GM04503 (cell line): ENCODE data around the gene SRPX2.

Experiments
- DNase-seq: peaks from one replicate; pipeline ENCODE4 v3.0.0-alpha.2; 2012; ENCODE audit warnings: low read depth

The SRPX2 gene, protein sequence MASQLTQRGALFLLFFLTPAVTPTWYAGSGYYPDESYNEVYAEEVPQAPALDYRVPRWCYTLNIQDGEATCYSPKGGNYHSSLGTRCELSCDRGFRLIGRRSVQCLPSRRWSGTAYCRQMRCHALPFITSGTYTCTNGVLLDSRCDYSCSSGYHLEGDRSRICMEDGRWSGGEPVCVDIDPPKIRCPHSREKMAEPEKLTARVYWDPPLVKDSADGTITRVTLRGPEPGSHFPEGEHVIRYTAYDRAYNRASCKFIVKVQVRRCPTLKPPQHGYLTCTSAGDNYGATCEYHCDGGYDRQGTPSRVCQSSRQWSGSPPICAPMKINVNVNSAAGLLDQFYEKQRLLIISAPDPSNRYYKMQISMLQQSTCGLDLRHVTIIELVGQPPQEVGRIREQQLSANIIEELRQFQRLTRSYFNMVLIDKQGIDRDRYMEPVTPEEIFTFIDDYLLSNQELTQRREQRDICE

DNA sequence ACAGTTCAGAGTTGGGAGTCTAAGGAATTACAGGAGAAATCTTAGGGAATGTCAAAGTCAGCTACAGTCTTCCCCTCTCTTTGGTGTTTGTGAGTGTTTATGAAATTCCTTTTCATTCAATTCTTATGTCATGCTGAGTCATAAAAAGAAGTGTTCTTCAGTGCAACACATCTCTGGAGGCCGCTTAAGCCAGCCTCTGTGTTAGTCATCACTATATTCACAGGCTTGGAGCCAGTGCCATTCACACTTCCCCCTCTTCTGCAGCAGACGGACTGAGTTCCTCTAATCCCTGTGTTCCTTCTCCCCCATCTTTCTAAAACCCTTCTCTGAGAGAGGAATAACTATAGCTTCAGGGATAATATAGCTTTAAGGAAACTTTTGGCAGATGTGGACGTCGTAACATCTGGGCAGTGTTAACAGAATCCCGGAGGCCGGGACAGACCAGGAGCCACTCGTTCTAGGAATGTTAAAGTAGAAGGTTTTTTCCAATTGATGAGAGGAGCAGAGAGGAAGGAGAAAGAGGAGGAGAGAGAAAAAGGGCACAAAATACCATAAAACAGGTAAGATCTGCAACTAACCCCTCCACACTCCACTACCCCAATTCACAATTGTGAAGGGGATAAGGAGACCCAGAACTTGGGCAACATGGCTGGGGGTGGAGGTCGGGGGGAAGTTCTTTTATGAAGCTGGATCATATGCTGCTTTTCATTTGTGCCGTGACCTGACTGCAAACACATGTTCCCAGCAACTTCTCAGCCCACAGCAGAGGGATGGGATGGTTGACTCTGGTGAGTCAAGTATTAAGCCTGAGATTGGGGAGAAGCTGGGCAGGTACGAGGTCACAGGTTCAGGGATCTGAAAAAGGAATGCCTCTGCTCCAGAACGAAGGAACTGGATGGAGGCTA lies at the start of gene SRPX2:
Gene SRPX2, plus strand, starts transcription at position 244 of the 905 bp plus-strand sequence. CDS start 2,124 bp downstream, outside the sequence.
- peak; percentile 71 for DNase-seq

DNA sequence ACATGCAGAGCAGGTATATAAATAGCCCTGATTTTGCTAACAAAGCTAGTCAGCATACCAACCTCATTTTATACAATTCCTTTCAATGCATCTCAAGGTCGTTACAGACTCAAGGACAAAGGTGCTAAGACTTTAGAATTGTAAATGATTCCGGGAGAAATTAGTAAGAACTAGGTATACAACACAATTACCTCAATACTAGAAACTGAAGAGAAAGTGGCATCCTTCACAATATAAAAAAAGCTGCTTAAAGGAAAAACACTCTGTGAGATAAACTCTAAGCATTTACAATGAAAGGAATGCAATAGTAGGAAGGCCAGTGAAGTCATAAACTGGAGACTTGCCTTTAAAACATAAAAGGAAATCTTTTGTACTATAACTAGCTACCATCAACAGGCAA lies 47.4 kb upstream of the SRPX2 start:
- no peak for DNase-seq

DNA sequence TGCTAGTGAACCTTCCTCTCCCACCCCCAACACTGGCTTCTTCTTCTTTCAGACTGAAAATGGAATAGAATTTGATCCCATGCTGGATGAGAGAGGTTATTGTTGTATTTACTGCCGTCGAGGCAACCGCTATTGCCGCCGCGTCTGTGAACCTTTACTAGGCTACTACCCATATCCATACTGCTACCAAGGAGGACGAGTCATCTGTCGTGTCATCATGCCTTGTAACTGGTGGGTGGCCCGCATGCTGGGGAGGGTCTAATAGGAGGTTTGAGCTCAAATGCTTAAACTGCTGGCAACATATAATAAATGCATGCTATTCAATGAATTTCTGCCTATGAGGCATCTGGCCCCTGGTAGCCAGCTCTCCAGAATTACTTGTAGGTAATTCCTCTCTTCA lies 44.5 kb upstream of the SRPX2 start:
- no peak for DNase-seq

DNA sequence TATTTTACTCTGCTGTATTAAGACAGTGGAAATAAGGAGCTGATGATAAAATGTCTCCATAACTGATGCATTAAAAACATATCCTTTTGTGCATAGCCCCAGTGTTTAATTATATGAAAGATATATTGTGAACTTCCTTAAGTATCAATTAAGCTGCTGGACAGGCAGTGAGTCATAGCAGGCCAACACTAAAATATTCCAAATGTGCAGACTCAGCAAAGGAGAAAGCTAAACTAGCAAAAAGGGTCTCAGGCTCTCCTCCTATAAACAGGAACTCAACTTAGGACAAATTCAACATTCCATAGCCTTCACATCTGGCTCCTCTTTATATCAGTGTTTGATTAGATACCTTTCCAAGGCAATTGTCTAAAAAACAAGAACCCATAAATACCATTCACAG lies 43.7 kb upstream of the SRPX2 start:
- no peak for DNase-seq

DNA sequence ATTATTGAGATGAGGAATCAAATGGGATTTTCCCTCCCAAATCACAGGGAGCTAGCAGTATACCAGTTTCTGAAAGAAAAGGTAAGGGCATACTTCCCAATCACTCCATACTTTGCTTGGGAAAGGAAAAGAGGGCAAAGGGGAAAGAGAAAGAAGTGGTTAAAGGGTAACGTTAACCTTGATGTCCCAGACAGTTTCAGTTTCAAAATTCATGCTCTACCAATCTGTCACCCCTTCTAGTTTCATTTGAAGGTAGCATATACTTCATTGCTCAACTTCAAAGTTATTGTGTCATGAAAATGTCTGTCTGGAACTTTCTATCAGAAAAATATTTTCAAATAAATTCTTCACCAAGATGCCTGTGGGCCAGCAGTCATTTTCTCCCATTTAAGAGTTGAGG lies 43.2 kb upstream of the SRPX2 start:
- no peak for DNase-seq

DNA sequence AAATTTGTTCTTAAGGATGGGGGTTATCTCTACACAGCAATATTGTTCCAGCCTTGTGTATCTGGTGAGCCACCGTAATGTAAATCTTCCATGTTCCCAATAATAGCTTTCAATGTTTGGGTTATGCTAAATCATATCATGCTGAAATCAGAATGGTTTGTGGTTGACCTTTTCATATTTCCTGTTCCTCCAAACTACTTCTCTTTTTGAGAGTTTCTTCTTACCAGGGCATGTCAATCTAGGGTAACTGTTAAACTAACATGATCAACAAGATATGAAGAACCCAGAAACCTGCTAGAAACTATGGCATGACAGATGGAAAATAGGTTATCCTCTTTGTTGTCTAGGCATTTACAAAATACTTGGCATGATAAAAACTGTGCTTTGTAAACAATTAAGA lies 37.2 kb upstream of the SRPX2 start:
- DNase-seq, result no peak

DNA sequence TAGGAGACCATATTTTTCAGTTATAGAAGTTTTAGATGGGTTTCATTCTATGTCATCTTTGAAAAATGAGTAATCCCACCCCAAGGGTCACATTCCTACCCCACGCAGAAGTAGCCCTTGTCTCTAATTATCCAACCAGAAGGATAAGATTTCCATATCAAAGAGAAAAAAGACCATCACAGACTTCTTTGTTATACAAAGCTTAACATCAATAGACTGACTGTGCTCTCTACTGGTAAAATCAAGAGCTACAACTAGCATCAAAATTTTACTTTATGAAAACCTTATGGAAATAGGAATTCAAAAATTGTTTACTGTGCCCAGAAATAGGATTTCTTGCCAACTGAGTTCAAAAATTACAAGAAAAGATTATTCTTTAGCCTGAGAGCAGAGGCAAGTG lies 34.4 kb upstream of the SRPX2 start:
- DNase-seq, result no peak

DNA sequence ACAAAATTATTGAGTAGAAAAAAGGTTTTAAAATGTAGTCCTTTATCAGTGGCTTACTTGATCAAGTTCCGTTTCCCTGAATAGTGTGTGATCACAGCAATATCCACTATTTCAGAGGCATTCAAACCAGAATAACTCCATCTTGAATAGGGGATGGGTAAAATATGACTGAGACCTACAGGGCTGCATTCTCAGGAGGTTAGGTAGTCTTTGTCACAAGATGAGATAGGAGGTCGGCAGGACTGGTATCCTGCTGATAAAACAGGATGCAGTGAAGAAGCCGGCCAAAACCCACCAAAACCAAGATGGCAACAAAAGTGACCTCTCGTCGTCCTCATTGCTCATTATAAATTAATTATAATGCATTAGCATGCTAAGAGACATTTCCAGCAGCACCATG lies 32.0 kb upstream of the SRPX2 start:
- no peak for DNase-seq

DNA sequence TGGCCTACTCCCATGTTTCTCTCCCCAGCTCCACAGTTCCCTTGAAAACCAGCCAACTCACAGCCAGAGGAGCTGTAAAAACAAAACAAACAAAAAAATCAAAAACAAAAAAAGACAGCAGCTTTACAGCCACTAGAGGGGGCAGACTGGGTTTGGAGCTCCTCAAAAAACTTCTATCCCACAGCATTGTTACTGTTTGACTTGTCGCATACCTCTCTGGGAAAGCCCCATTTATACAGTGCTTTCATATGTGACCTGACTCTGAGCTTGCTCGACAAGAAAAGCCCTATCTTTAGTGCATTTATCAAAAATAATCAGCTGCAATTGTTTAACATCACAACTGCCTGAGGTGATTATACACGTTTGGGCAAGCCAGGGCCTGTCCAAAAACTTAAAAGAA lies 29.0 kb upstream of the SRPX2 start:
- DNase-seq, result peak; percentile 15

DNA sequence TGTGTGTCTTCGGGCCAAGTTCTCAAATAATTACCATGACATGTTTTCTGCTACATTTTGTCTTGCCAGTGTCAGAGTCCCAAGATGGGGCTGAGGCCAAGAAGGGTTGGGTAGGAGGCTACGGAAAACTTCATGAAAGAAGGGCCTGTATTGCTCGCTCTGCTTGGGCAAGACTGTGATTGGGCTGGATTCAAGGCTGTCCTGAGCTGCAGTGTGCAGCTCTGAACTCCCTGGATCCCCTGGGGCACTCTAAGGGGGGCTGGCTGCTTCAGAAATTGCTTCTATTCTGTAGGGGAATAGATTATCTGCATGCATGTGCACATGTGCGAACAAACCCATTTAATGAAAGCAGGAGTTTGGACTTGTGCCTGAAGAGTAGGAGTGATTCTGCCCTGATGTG lies 21.0 kb upstream of the SRPX2 start:
- DNase-seq, result no peak

DNA sequence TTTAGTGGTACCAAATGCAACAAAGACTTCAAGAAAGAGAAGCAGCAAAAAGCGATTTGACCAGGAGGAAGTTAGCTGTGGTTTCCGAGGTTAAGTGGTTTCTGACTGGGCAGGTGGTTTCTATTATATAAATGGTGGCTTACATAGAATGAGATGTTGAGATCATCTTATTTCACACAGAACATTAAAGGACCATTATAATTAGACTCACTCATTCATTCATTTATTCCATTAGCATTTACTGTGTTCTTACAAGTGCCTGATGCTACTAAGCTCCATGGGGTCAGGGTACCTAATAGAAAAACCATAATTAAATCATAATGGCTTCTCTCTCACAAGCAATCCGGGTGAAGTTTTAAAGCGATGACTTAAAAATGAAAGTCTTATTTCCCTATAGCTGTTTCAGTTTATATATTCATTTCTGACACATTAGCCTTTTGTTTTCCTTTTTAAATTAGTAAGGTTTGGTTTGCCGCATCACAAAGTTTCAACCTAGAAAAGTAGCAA lies 18.0 kb upstream of the SRPX2 start:
- DNase-seq, result no peak

DNA sequence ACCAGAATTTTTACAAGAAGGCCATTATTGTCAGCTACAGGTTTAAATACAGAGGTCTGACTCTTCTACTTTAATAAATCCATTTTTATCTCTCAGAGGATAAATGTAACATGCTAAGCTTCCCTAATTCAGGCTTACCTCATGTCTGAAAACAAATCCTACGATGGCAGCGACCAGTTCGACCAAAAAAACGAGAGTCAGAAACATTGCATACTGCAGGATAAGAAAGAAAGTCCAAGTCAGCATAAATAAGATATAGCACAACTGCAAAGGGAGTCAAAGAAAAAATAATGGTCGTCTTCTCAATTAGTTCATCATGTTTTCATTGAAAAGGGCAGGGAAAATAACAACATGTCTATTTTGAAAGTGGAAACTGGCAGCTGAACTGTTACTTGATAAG lies 9.0 kb upstream of the SRPX2 start:
- no peak for DNase-seq

DNA sequence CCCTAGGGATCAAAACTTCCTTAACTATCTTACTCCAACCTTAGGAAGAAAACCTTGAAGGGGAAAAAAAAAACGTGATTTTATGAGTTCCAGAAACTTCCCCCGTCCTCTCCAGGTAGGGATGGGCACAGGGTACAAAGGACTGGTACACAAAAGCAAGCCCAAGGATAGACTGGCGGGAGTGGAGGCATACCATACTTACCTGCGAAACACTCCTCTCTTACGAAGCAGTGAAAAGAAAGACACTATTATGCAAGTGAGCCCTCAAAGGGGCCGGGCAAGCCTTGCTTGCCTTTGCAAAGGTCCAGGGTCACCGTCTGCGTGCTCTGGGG lies 8.0 kb upstream of the SRPX2 start:
- no peak for DNase-seq

DNA sequence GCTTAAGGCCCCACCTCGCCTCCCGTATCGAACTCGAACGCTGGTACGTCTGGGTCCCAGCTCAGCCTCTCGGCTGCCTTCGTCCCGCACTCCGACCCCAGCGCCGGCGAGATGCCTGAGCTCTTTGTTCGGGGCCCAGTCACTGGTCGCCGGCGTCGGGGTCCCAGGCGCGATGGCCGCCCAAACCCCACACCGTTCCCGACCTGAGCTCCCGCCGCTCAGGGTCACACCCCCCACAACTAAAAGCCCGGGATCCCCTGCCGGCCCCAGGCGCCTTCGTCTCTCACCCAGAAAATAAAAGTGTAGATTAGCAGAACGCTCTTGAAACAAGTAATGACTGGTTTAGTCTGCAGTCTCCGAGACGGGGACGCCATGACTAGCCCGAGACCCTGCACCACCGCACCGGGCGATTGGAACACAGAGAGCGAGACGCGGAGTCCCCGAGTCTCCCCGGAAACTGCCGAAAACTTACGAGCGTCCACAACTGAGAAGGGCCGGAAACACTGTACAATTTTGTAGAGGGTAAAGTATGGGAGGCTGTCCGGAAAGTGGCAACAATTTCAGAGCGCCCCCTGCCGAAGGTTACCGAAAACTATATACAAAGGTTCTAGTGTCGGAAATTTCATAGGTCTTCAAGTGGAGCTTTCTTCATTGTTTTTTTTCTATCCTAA lies 7.5 kb upstream of the SRPX2 start, which contains the start of gene TSPAN6:
Gene TSPAN6, minus strand, starts transcription at position 486 of the 671 bp plus-strand sequence. Its CDS starts 112 bp downstream, at position 374.
- DNase-seq, result no peak

DNA sequence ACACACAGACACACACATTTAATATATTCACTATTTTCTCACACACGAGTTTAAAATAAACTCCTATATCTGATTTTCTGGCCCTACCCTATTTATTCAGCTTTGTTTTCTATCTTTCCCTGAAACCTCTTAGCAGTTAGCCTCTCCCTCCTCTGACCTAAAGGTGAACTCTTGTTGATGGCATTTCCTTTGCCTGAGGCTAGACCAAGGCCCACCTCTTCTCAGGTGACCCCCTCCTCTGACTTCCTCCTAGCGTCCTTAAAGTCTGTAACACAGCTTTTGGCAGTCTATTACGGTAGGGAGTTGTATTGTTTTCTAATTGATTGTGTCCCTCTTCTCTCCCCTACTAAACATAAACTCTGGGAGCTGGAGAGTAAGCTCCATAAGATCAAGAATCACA lies 1.7 kb upstream of the SRPX2 start:
- DNase-seq, result no peak

DNA sequence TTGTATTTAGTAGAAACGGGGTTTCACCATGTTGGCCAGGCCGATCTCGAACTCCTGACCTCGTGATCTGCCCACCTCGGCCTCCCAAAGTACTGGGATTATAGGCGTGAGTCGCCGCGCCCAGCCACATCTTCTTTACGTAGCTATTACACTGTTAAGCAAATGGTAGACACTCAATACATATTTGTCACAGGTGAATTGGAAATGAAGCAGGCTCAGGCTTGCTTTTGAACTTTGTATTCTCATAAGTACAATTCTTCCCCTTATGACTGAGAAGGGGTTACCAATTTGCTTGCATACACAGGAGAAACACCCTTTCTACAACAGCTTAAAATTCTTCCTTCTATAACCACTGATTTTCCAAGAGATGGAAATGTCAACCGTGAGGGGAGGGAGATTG lies 787 bp upstream of the SRPX2 start:
- no peak for DNase-seq

DNA sequence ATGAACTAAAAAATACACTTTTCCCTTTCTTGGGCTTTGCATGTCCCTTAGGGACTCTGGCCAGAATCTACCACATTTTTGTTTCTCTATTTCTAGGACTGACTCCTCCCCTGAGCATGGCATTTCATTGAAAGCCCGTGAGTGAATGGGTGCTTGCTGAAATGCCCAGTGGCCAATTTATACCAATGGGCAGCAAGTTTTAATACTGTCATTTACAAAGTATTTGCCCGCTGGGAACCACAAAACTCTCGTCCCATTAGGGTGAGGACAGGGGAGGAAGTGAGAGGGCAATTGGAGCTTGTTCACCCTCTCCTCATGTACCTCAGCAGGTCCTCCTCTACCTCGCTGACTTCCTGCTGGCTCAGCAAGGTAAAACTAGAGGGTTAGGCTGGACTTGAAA lies 1.1 kb downstream of the SRPX2 start:
- DNase-seq, result no peak

DNA sequence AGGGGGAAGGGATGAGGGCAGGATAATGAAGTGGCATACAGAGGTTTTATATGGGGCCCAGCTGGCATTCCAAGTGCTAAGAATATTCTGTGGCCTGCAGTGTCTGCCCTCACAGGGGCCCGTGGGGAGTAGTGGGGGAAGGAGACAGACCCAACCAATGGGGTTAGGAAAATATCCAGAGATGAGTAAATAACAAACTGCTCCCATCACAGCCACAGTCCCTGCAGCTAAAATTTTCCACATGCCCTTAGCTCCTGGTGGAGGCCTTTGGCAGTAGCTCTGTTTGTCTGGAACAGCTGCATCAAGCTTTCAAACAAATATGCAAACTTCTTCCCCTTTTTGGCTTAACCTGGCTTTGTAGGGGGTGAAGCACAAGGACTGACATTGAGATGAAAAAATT lies 3.1 kb downstream of the SRPX2 start:
- no peak for DNase-seq

DNA sequence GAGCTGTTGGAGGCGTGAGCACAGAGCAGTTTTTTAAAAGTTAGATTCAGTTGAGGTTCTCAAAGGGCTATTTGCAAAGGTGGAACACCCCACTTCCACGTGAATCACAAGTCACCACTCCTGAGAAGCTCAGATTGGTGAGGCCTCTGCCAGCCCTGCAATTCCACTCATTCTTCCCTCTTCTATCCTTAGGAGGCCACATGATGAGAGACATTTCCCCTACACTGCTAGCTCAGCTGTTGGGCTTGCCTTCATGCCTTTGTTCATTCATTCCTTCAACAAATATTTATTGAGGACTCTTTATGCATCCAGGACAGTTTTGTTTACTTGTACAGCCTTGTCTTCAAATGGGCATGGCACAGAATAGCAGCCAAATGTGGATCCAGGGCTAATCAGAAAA lies 3.7 kb downstream of the SRPX2 start:
- DNase-seq, result no peak

DNA sequence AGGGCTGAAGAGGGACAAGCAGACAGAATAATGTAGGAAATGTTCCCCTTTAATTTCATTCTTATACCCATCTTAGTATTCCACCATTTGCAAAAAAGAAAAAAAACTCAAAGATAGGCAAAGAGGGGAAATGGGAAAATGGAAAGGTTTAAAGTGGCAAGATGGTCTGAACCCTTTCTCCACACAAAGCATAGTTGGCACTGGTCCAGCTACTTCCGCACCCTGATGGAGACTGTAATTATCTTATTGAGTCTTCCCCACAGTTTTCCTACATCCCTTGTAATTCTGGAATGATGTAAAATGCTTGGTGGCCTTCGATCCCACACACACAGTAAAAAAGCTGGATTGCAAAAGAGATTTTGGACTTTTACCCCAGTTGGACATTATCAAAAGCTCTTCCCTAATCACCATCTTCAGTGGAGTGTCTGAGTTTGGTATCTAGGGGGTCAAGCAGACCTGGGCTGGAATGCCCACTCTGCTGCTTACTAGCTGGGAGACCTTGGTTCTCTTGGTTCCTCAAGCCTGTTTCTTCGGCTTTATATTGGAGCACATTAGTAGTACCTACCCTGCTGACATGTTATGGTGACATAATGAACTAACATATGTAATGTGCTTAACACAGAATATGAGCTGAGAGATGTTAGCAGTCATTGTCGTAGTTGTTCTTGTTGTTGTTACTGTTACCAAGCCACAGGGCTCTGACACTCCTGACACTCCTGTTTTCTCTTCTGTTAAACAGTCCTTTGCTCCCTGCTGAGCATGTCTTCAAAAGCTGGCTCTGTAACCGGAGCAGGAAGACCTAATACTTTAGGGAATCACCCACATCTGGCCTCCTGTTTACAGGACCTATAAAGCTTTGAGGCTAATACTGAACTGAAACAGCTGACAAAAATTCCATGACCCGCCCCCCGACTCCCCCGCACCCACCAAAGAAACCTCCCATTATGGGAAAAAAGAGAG lies 4.7 kb downstream of the SRPX2 start:
- no peak for DNase-seq
